ENCODE data around the gene GINS1. TPM values are rescaled to one million over a fixed set of nuclear protein-coding genes. Genes with fewer than 3 reads are reported as not detected.

GINS1 gene
- total RNA-seq, 1 experiment from 2014 or later = 74.3 TPM

GRCh38 chr20:25452333-25452732 is 44.9 kb downstream of the GINS1 start:
- WGBS (ENCODE audit: extremely low coverage, insufficient read length, low lambda C conversion rate) = no CpG with 5 or more reads among the region's 6 CpGs
- no peak overlapping the region for H2AK5ac ChIP-seq (ENCODE audit: insufficient read length, low read length)
- H4K8ac ChIP-seq (replicated peaks; ENCODE audit: insufficient read length, low read depth, low read length) = no peak overlapping the region
- H3K23me2 ChIP-seq (ENCODE audit: insufficient read length, low read depth, low read length, poor library complexity, severe bottlenecking) = no peaks in the 10 kb centered on the region
- H3K27me3 ChIP-seq (ENCODE audit: insufficient read depth, low read length) = no peaks in the 10 kb centered on the region
- H3K56ac ChIP-seq (ENCODE audit: insufficient read length, low read depth, low read length) = no peak overlapping the region
- H3K18ac ChIP-seq (ENCODE audit: insufficient read length, low read depth, low read length) = no peak overlapping the region
- no peak for TF ChIP-seq CTCF (conservative IDR thresholded peaks at IDR 0.05)
- H3T11ph ChIP-seq (ENCODE audit: low read length) = no peak overlapping the region
- no peak overlapping the region for H2BK120ac ChIP-seq (ENCODE audit: low read depth, low read length, poor library complexity, severe bottlenecking)
- peaks cover 57 to 83% (median 82%) of the 10 kb centered on the region in 3 experiments for H3K36me3 Mint-ChIP-seq (ENCODE audit: insufficient read depth in 1 of 3, low read depth in 3 of 3)
- H3K4me1 ChIP-seq (ENCODE audit: insufficient read depth, low read length) = no peaks in the 10 kb centered on the region
- no peaks in the 10 kb centered on the region for H4K20me1 ChIP-seq (ENCODE audit: control insufficient read depth, insufficient read depth, insufficient read length)
- no peak overlapping the region for H3K14ac ChIP-seq (ENCODE audit: insufficient read depth, low read length)
- H4K91ac ChIP-seq (ENCODE audit: insufficient read length, low read depth, low read length) = no peak overlapping the region
- H3K79me2 ChIP-seq (ENCODE audit: insufficient read depth, low read length) = no peaks in the 10 kb centered on the region
- H2BK20ac ChIP-seq (ENCODE audit: low read depth, low read length, poor library complexity, severe bottlenecking) = no peak overlapping the region
- peaks cover 0 to 15% of the 10 kb centered on the region in 2 experiments; a peak in 2 of 5 replicates for H3K9me3 Mint-ChIP-seq
- H2BK5ac ChIP-seq (ENCODE audit: insufficient read length, low read length) = no peak overlapping the region
- no peak overlapping the region for H3K27ac Mint-ChIP-seq
- no peaks in the 10 kb centered on the region for H3K79me1 ChIP-seq (ENCODE audit: insufficient read depth, low read depth, low read length, poor library complexity, severe bottlenecking)
- H3K4me2 ChIP-seq (ENCODE audit: insufficient read depth, insufficient read length, low read length) = no peak overlapping the region
- H4K5ac ChIP-seq (ENCODE audit: insufficient read length, low read depth, low read length) = no peak overlapping the region
- H3K9me3 ChIP-seq (ENCODE audit: control insufficient read depth, low read depth, low read length) = no peaks in the 10 kb centered on the region
- no peak overlapping the region for H2AFZ ChIP-seq (ENCODE audit: low read length)
- no peaks in the 10 kb centered on the region for H3K4me1 Mint-ChIP-seq
- H2BK12ac ChIP-seq (ENCODE audit: insufficient read length, low read depth, low read length) = no peak overlapping the region
- H3K27me3 Mint-ChIP-seq (ENCODE audit: low read depth) = no peaks in the 10 kb centered on the region
- H3K23ac ChIP-seq (ENCODE audit: insufficient read length, low read depth, low read length) = no peak overlapping the region
- no peak overlapping the region for H3K4ac ChIP-seq (ENCODE audit: low read depth, low read length)
- DNase-seq = no peak
- H3K4me3 Mint-ChIP-seq = no peak overlapping the region
- no peak overlapping the region for H3K9ac ChIP-seq (ENCODE audit: extremely low read depth, insufficient read length, low read length)
- H3K27ac ChIP-seq (ENCODE audit: insufficient read length, low read depth, low read length) = no peak overlapping the region
- no peak overlapping the region for H2BK15ac ChIP-seq (ENCODE audit: low read depth, low read length)
